Nephron progenitor cell (in vitro differentiated cells): ENCODE results near the gene IDH2.

Experiments used
- DNase-seq: peaks from one replicate; pipeline ENCODE4 v3.0.0; 2021
- H3K27ac Mint-ChIP-seq: 2 replicates; pipeline ENCODE4 v1.8.0; 2021; ENCODE audit warnings: mild to moderate bottlenecking, moderate library complexity, mixed read lengths
- H3K27me3 Mint-ChIP-seq: 2 replicates; pipeline ENCODE4 v1.8.0; 2021; ENCODE audit warnings: mild to moderate bottlenecking, low read depth, mixed read lengths; ENCODE audit not compliant: poor library complexity
- H3K36me3 Mint-ChIP-seq: 2 replicates; pipeline ENCODE4 v1.8.0; 2021; ENCODE audit warnings: low read depth, mixed read lengths
- H3K4me1 Mint-ChIP-seq: 2 replicates; pipeline ENCODE4 v1.8.0; 2021; ENCODE audit warnings: mixed read lengths
- H3K4me3 Mint-ChIP-seq: 2 replicates; pipeline ENCODE4 v1.8.0; 2021; ENCODE audit warnings: mild to moderate bottlenecking, moderate library complexity, mixed read lengths
- H3K9me3 Mint-ChIP-seq: 2 replicates; pipeline ENCODE4 v1.8.0; 2021; ENCODE audit warnings: mild to moderate bottlenecking, moderate library complexity, mixed read lengths
- CTCF ChIP-seq: fragments of 200-600 bp; sonication (generic); IDR thresholded peaks from 2 replicates; pipeline ENCODE4 v1.5.0; 2021; ENCODE audit warnings: antibody characterized with exemption

IDH2 gene

DNA sequence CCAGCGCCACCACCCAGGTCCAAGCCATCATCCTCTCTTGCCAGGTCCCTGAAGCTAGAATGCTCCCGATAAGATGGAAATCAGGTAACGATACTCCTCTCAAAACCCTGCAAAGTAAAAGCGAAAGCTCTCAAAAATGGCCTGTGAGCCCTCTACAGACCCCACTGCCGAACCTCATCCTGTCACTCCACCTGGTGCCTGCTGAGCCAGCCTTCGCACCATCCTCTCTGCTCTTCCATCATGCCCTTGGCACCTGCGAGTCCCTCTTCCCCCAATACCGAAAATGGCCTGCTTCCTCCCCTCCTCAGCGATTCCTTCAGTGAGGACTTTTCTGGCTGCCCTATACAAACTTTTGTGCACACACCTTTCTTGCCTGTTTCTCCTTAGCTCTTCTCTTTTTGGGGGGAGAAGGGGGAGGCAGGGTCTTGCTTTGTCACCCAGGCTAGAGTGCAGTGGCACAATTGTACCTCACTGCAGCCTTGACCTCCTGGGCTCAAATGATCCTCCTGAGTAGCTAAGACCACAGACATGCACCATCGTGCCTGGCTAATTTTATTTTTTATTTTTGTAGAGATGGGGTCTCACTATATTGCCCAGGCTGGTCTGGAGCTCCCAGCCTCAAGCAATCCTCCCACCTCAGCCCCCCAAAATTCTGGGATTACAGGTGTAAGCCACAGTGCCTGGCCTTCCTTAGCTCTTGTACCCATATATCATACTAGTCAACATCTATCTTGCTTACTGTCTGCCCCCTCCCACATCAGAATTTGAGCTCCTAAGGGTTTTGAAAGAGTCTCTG, 3.0 kb downstream of the IDH2 start:
- H3K27me3 Mint-ChIP-seq, result peaks cover 24% of the 10 kb centered on the region

GRCh38 chr15:90097475-90097874, 4.8 kb downstream of the IDH2 start:
- Mint-ChIP-seq H3K27me3 (peaks cover 14% of the 10 kb centered on the region), H3K27ac (no peak overlapping the region), H3K9me3 (peaks cover 6% of the 10 kb centered on the region), H3K36me3 (peaks cover 19% of the 10 kb centered on the region), H3K4me1 (peaks cover 61% of the 10 kb centered on the region), H3K4me3 (no peak overlapping the region)
- no peak for TF ChIP-seq CTCF
- no peak for DNase-seq

More for the DNA sequence above, 3.0 kb downstream of the IDH2 start:
- H3K9me3 Mint-ChIP-seq, result no peaks in the 10 kb centered on the region
- TF ChIP-seq CTCF, result no peak
- H3K4me1 Mint-ChIP-seq, result peaks cover 76% of the 10 kb centered on the region
- H3K27ac Mint-ChIP-seq, result peak overlapping the region; percentile 49
- peaks cover 8% of the 10 kb centered on the region for H3K36me3 Mint-ChIP-seq
- peak overlapping the region; percentile 6 for H3K4me3 Mint-ChIP-seq
- no peak for DNase-seq

DNA sequence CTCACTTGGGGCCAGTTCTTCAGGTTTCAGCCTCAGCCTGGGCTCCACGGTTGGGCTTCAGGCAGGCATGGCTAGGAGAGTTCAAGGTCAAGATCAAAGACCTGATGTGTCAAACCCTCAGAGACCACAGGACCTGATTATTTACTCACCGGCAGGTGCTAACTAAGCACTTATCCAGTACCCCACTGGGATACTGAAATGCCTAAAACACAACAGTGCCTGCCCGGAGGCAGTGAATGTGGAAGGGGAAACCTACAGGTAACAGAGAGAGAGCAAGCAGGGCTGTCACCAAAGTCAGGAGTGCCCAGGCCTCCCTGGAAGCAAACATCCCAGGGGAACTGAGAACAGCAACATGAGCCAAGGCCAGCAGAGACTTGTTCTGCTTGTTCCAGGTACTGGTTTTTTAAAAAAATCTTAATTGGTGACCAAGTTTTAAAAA, 6.7 kb downstream of the IDH2 start:
- Mint-ChIP-seq H3K4me3 (no peak overlapping the region), H3K27ac (peak overlapping the region; percentile 77), H3K36me3 (peaks cover 36% of the 10 kb centered on the region), H3K9me3 (peaks cover 10% of the 10 kb centered on the region), H3K4me1 (peaks cover 50% of the 10 kb centered on the region), H3K27me3 (peaks cover 14% of the 10 kb centered on the region)
- TF ChIP-seq CTCF, result no peak
- DNase-seq, result no peak

DNA sequence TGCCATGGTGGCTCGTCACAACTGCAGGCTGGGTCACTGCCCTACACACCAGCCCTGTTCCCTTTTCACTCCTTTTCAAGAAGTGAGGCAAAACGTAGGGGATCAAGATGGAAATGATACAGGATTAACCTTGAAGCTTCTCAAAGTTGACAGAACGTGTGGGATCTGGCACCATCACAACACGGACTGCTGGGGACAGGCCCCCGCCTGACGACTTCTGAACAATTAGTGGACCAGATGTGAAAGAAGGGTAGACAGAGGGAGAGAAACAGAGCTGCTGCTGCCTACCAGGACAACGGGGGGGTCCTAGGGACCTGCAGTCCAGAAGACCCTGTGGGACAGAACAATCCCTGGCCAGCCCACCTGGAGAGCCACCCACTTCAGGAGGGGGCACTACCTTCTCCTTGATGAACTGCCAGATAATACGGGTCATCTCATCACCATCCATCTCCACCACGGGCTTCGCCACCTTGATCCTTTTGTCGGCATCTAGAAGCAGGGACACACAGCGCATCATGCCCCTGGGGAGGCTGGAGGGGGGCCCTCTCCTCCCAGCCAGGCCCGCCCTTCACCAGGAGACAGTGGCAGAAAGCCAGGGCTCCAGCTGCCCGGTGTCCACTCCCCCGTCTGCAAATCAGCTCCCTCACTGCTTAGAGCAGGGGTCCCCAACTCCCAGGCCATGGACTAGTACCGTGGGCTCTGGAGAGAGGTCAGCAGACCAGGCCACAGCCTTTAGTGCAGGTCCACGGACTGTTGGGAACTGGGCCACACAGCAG, 10.9 kb downstream of the IDH2 start:
- Mint-ChIP-seq H3K36me3 (peaks cover 77% of the 10 kb centered on the region), H3K9me3 (peaks cover 10% of the 10 kb centered on the region), H3K27me3 (peaks cover 14% of the 10 kb centered on the region), H3K27ac (peak overlapping the region; percentile 51), H3K4me1 (peaks cover 14% of the 10 kb centered on the region), H3K4me3 (no peak overlapping the region)
- TF ChIP-seq CTCF, result no peak
- DNase-seq, result no peak

GRCh38 chr15:90090226-90090848, 11.9 kb downstream of the IDH2 start:
- Mint-ChIP-seq H3K27ac (no peak overlapping the region), H3K4me1 (peaks cover 9% of the 10 kb centered on the region), H3K9me3 (peaks cover 10% of the 10 kb centered on the region), H3K27me3 (peaks cover 9% of the 10 kb centered on the region), H3K36me3 (peaks cover 79% of the 10 kb centered on the region), H3K4me3 (no peak overlapping the region)
- no peak for TF ChIP-seq CTCF
- no peak for DNase-seq
